G401.6 (cell line): ENCODE results near the gene UBLCP1.
"Not testable (repeated sequence)": the region's sequence is repeated elsewhere in the genome, so short reads cannot be mapped to it uniquely, and the experiment has no call there.

Experiments used
- FAIRE-seq: peaks from 2 replicates; lab custom pipeline; 2012; peaks lifted over from hg19 to GRCh38; lab: Jason Lieb, UNC

The UBLCP1 gene, protein sequence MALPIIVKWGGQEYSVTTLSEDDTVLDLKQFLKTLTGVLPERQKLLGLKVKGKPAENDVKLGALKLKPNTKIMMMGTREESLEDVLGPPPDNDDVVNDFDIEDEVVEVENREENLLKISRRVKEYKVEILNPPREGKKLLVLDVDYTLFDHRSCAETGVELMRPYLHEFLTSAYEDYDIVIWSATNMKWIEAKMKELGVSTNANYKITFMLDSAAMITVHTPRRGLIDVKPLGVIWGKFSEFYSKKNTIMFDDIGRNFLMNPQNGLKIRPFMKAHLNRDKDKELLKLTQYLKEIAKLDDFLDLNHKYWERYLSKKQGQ

GRCh38 chr5:159262859-159263568 lies at the start of gene UBLCP1:
Gene UBLCP1 (plus strand): TSS chr5:159263290. CDS start chr5:159268916, 5,626 bp downstream.
- peak; percentile 50 for FAIRE-seq

DNA sequence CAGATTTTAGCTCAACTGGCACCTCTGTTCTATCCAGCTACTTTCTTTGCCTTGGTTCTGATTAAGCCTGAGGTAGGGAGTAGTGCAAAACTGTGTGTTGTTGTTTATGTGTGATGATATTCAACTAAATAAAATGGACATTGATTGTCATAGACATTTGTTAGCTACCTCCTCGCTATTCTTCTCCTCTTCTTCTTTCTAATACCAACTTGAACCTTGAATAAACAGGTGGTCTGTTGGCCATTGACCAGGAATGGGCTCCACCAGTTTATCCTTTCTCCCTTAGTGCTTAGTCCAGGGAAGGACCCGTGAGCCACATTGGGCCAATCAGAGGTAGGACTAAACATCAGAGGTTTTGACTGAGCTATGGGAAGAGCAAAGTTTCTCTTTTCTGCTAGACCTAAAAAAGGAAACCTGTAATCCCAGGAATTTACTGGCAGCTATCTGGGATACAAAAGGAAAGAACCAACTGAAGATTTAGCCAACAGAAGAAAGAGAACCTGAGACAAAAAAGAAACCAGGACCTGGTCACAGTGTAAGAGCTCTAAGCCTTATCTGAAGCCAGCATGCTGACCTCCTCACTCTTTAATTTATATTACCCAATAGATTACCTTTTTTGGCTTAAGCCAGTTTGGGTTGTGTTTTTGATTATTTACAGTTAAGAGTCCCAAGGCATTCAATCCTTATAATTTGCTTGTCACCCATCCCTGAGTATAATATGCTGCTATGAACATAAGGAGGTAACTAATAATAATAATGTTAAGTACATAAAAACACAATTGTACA lies 48.4 kb upstream of the UBLCP1 start:
- FAIRE-seq: peak; percentile 78

- no peak for FAIRE-seq
Observed at GRCh38 chr5:159215886-159216285, 47.2 kb upstream of the UBLCP1 start.

- peak; percentile 92 for FAIRE-seq
Observed at GRCh38 chr5:159216454-159216853, 46.6 kb upstream of the UBLCP1 start.

DNA sequence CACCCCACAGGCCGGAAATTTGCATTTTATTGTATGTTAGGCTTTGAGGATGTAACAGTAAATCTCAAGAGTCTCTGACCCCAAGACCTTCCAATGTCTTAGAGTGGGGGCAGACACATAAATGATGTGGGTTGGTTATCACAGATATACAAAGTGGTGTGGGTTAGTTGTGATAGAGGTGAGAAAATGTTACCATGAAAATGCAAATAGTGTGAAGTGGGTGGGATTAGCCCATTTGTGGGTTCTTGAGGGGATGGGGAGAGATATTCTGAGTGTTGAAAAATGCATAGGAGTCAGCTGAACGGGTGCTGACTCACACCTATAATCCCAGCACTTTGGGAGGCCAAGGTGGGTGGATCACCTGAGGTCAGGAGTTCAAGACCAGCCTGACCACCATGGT lies 45.9 kb upstream of the UBLCP1 start:
- FAIRE-seq: no peak

DNA sequence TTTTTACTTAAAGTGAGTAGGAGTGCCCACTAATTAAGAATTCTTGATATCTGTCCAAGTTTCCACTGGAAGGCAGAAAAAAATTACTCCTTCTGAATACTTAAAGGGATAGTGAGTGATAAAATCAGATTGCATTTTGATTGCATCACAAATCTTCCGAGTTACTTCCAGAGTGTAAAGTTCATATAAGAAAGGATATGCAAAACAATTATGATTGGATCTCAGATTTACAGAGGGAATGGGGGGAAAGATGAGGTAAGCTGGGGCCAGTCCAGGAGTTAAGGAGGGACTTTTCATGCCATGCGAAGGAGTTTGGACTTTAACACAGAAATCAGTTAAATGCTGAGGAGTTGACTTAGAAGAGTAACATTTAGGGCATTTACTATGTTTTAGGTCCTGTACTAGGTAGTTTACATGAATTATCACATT lies 44.5 kb upstream of the UBLCP1 start:
- FAIRE-seq: no peak

- FAIRE-seq: no peak
Observed at GRCh38 chr5:159220206-159220605, 42.9 kb upstream of the UBLCP1 start.

- no peak for FAIRE-seq
Observed at GRCh38 chr5:159223469-159223868, 39.6 kb upstream of the UBLCP1 start.

DNA sequence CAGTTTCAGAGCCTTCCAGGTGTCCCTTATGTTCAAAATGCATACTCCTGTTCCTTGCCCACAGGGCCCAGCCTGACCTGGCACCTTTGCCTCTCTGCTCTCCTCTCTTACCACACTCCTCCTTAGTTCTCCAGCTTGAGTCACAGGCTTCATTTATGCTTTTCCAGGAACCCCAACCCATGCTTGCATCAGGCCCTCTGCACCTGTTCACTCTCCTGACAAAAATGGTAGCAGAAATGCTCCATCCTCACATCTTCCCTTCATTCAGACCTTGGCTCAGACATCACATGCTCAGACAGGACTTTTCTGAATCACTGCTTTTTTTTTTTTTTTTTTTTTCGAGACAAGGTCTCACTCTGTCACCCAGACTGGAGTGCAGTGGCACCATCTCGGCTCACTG lies 38.6 kb upstream of the UBLCP1 start:
- FAIRE-seq: no peak

GRCh38 chr5:159226451-159226850 lies 36.6 kb upstream of the UBLCP1 start:
- FAIRE-seq: no peak

- FAIRE-seq: no peak
Observed at GRCh38 chr5:159227452-159227851, 35.6 kb upstream of the UBLCP1 start.

GRCh38 chr5:159228097-159228496 lies 35.0 kb upstream of the UBLCP1 start:
- FAIRE-seq: not testable (repeated sequence)

GRCh38 chr5:159230657-159231056 lies 32.4 kb upstream of the UBLCP1 start:
- FAIRE-seq: no peak

DNA sequence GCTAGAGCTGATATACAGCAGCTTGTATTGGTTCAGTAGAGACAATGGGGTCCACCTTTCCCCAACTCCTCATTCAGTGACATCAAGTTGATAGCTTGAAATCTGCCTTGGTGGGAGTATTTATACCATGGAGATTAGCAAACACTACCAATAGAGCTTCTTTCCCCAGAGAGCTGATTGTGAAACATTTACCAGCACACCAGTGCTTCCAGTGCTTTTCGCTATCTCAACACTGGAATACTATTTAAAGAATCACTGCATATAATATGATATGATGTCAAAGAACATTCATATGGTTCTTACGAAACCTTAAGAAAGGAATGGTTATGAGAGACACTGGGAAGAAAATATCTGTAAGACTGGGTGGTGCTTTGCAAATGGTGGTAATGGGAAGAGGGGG lies 31.9 kb upstream of the UBLCP1 start:
- FAIRE-seq: no peak

- not testable (repeated sequence) for FAIRE-seq
Observed at GRCh38 chr5:159235871-159236520, 27.1 kb upstream of the UBLCP1 start.

GRCh38 chr5:159240301-159240870 lies 22.7 kb upstream of the UBLCP1 start:
- peak; percentile 100 for FAIRE-seq

- peak; percentile 85 for FAIRE-seq
Observed at GRCh38 chr5:159241946-159242552, 21.0 kb upstream of the UBLCP1 start.

DNA sequence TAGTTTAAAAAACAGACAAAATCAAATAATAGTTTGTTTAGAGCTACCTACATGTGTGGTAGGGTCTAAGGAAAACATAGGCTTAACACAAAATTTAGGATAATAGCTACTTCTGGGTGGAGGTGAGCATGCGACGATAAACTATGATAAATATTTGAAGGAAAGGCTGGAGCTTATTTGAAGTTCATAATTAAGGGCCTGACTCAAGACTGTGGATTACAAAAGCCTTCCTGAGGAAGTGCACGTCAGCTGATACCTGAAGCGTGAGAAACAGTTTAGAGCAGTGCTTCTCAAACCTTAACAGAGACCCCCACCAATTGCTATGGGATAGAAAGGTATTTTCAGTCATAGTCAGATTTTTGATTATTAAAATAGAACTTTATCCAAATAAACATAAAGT lies 20.4 kb upstream of the UBLCP1 start:
- no peak for FAIRE-seq

GRCh38 chr5:159243385-159243784 lies 19.7 kb upstream of the UBLCP1 start:
- FAIRE-seq: peak; percentile 3

DNA sequence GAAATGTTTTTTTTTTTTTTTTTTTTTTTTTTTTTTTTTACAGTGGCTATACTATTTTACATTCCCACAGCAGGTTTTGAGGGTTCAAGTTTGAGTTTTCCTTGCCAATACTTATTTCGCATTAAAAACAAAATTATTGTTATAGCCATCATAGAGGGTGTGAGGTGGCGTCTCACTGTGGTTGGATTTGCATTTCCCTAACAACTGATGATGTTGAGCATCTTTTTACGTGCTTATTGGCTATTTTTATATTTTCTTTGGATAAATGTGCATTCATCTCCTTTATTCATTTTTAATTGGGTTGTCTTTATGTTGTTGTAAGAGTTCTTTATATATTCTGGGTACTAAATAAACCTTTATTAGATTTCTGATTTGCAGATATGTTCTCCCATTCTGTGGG lies 18.9 kb upstream of the UBLCP1 start:
- FAIRE-seq: peak; percentile 76

GRCh38 chr5:159244890-159245289 lies 18.2 kb upstream of the UBLCP1 start:
- FAIRE-seq: no peak

- FAIRE-seq: no peak
Observed at GRCh38 chr5:159249158-159249557, 13.9 kb upstream of the UBLCP1 start.
